Stimulated activated CD4-positive, alpha-beta T cell treated with anti-CD3 and anti-CD28 coated beads, Interleukin-1b, Interleukin-23, amount 100 ng/mL, for 48 hours (primary cell): ENCODE results near the gene SYT12.
"Not testable (repeated sequence)": the region's sequence is repeated elsewhere in the genome, so short reads cannot be mapped to it uniquely, and the experiment has no call there.

Source experiments
- DNase-seq: peaks from one replicate; pipeline ENCODE4 v3.0.0-alpha.2; 2020

Gene SYT12

GRCh38 chr11:67022961-67023956 lies at the start of gene SYT12:
Gene SYT12 (plus strand): TSS chr11:67023134. CDS start chr11:67030145, 7,011 bp downstream.
- no peak for DNase-seq

GRCh38 chr11:66973956-66974580 lies 48.9 kb upstream of the SYT12 start:
- no peak for DNase-seq

GRCh38 chr11:66974724-66975404 lies 48.1 kb upstream of the SYT12 start, which contains the start of gene C11orf86:
Gene C11orf86 (plus strand): TSS chr11:66975304. CDS start chr11:66975363, 59 bp downstream.
- DNase-seq, result no peak

GRCh38 chr11:66975405-66976027 lies 47.4 kb upstream of the SYT12 start:
- DNase-seq, result no peak

GRCh38 chr11:66976028-66976467 lies 46.9 kb upstream of the SYT12 start:
- peak; percentile 40 for DNase-seq

GRCh38 chr11:66976925-66977324 lies 46.0 kb upstream of the SYT12 start:
- no peak for DNase-seq

- DNase-seq, result no peak
These were observed 44.7 kb upstream of the SYT12 start for GRCh38 chr11:66978229-66978628.

- DNase-seq, result no peak
These were observed 44.2 kb upstream of the SYT12 start for GRCh38 chr11:66978717-66979116.

GRCh38 chr11:66979336-66979980 lies 43.5 kb upstream of the SYT12 start:
- DNase-seq, result no peak

GRCh38 chr11:66981976-66982578 lies 40.9 kb upstream of the SYT12 start:
- DNase-seq, result peak; percentile 6

GRCh38 chr11:66983275-66983924 lies 39.5 kb upstream of the SYT12 start:
- DNase-seq, result no peak

- DNase-seq, result no peak
These were observed 37.3 kb upstream of the SYT12 start for GRCh38 chr11:66985508-66986177.

- DNase-seq, result no peak
These were observed 36.8 kb upstream of the SYT12 start for GRCh38 chr11:66986178-66986545.

GRCh38 chr11:66987158-66987620 lies 35.7 kb upstream of the SYT12 start:
- DNase-seq, result no peak

GRCh38 chr11:66987924-66988637 lies 34.9 kb upstream of the SYT12 start:
- no peak for DNase-seq

GRCh38 chr11:66988741-66989140 lies 34.2 kb upstream of the SYT12 start:
- DNase-seq, result not testable (repeated sequence)

GRCh38 chr11:66989360-66989759 lies 33.6 kb upstream of the SYT12 start:
- DNase-seq, result not testable (repeated sequence)

GRCh38 chr11:66992041-66992440 lies 30.9 kb upstream of the SYT12 start:
- DNase-seq, result no peak

- no peak for DNase-seq
These were observed 26.2 kb upstream of the SYT12 start for GRCh38 chr11:66996609-66997273.
